PC-9 (cell line): ENCODE data around the gene LTB. TPM values are rescaled to one million over a fixed set of nuclear protein-coding genes. Genes with fewer than 3 reads are reported as not detected.
"Not testable (repeated sequence)": the region's sequence is repeated elsewhere in the genome, so short reads cannot be mapped to it uniquely, and the experiment has no call there.

Experiments used
- BruUV-seq: library from RNA; stranded (reverse); fragments of 400-500 nt; replicated peaks from 2 replicates; lab custom pipeline; 2021; lab: Mats Ljungman, UMichigan
- CTCF ChIA-PET: fragments of 300-600 bp; sonication (Branson Sonifier 250); formaldehyde crosslinking; loops from one replicate; lab custom pipeline; 2022; ENCODE audit warnings: antibody characterized with exemption; lab: Charles Lee
- POLR2A ChIA-PET: fragments of 300-600 bp; sonication (Branson Sonifier 250); formaldehyde crosslinking; loops from one replicate; lab custom pipeline; 2022; ENCODE audit warnings: antibody characterized with exemption; ENCODE audit not compliant: unreplicated experiment; lab: Charles Lee
- DNase-seq, 2 experiments: peaks; one replicate each; pipeline versions ENCODE4 v3.0.0 to v3.0.0-alpha.2; 2015 to 2022; ENCODE audit warnings: mixed read lengths in 1 of 2
- H2AFZ ChIP-seq: fragments of 200-600 bp; sonication (generic); 2 replicates; pipeline ENCODE4 v1.8.1; 2017; ENCODE audit warnings: antibody characterized with exemption
- H3F3A ChIP-seq: fragments of 200-600 bp; sonication (generic); 2 replicates; pipeline ENCODE4 v1.8.1; 2017; ENCODE audit warnings: antibody characterized with exemption, mild to moderate bottlenecking, low read depth; ENCODE audit not compliant: insufficient read depth
- H3K27ac ChIP-seq: fragments of 200-600 bp; sonication (generic); 2 replicates; pipeline ENCODE4 v1.6.1; 2016; ENCODE audit warnings: mixed run types
- H3K27me3 ChIP-seq: fragments of 200-600 bp; sonication (generic); 2 replicates; pipeline ENCODE4 v1.6.1; 2016; ENCODE audit warnings: low read depth, mixed run types; ENCODE audit not compliant: insufficient read depth
- H3K36me3 ChIP-seq: fragments of 200-600 bp; sonication (generic); 2 replicates; pipeline ENCODE4 v1.6.1; 2016; ENCODE audit warnings: low read depth, mixed run types
- H3K4me1 ChIP-seq: fragments of 200-600 bp; sonication (generic); replicated peaks from 2 replicates; pipeline ENCODE4 v1.6.1; 2016; ENCODE audit warnings: mixed run types; ENCODE audit not compliant: insufficient read depth
- H3K4me2 ChIP-seq: fragments of 200-600 bp; sonication (generic); 2 replicates; pipeline ENCODE4 v1.6.1; 2017; ENCODE audit warnings: mixed run types
- H3K4me3 ChIP-seq: fragments of 200-600 bp; sonication (generic); 2 replicates; pipeline ENCODE4 v1.6.1; 2016; ENCODE audit warnings: mixed run types
- H3K79me2 ChIP-seq: fragments of 200-600 bp; sonication (generic); 2 replicates; pipeline ENCODE4 v1.6.1; 2017; ENCODE audit warnings: low read depth, mixed run types
- H3K9me2 ChIP-seq: fragments of 200-600 bp; sonication (generic); 2 replicates; pipeline ENCODE4 v1.8.1; 2017; ENCODE audit warnings: mild to moderate bottlenecking; ENCODE audit not compliant: insufficient read depth
- H3K9me3 ChIP-seq: fragments of 200-600 bp; sonication (generic); 2 replicates; pipeline ENCODE4 v1.8.1; 2016; ENCODE audit warnings: low read depth; ENCODE audit not compliant: insufficient read depth
- H4K20me1 ChIP-seq: fragments of 200-600 bp; sonication (generic); 2 replicates; pipeline ENCODE4 v1.8.1; 2017; ENCODE audit not compliant: insufficient read depth
- EZH2 ChIP-seq: fragments of 200-600 bp; sonication (generic); IDR thresholded peaks from 2 replicates; pipeline ENCODE4 v1.8.0; 2017; ENCODE audit warnings: antibody characterized with exemption, low read depth
- intact Hi-C: fragments of 100-400 bp; cut with micrococcal nuclease; formaldehyde crosslinking; loops from one replicate; pipeline ENCODE4 v1.10.0; 2022; ENCODE audit not compliant: unreplicated experiment
- total RNA-seq: library from RNA; stranded (reverse); gene quantifications from 2 replicates; pipeline ENCODE4 v1.2.3, GENCODE V29; 2021
- TF ChIP-seq, protein P1 (sequence below): fragments of 200-600 bp; sonication (generic); conservative IDR thresholded peaks from 2 replicates; pipeline ENCODE4 v1.6.1; 2017; ENCODE audit warnings: mixed run types, antibody characterized with exemption, mild to moderate bottlenecking, moderate library complexity

The LTB gene
- total RNA-seq, 1 experiment from 2014 or later = not detected

DNA sequence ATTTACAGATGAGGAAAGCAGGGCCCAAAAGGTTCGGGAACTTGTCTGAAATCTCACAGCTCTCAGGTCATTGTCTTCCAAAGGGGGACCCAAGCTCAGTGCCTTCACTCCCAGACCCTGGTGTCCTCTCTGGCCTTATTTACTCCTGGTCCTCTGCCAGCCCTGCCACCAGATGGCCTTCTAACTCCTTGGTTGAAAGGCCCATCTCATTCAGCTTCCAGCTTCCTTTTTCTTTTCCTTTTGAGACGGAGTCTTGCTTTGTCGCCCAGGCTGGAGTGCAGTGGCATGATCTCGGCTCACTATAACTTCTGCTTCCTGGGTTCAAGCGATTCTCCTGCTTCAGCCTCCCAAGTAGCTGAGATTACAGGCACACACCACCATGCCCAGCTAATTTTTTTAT, 30.9 kb downstream of the LTB start:
- Histone ChIP-seq H3F3A (peaks cover 18% of the 10 kb centered on the region; the same call in 1 of the 2 replicates), H3K36me3 (peaks cover 18% of the 10 kb centered on the region; the same call in 1 of the 2 replicates), H3K79me2 (peaks cover 20% of the 10 kb centered on the region)
- H3K4me1 ChIP-seq, H3K27me3 ChIP-seq, H3K4me2 ChIP-seq, H4K20me1 ChIP-seq, H2AFZ ChIP-seq, H3K4me3 ChIP-seq, BruUV-seq, H3K9me2 ChIP-seq, H3K9me3 ChIP-seq, H3K27ac ChIP-seq: not testable (repeated sequence)
- peak in 1 of 2 experiments; percentile 46 for DNase-seq
- TF ChIP-seq, protein P1, sequence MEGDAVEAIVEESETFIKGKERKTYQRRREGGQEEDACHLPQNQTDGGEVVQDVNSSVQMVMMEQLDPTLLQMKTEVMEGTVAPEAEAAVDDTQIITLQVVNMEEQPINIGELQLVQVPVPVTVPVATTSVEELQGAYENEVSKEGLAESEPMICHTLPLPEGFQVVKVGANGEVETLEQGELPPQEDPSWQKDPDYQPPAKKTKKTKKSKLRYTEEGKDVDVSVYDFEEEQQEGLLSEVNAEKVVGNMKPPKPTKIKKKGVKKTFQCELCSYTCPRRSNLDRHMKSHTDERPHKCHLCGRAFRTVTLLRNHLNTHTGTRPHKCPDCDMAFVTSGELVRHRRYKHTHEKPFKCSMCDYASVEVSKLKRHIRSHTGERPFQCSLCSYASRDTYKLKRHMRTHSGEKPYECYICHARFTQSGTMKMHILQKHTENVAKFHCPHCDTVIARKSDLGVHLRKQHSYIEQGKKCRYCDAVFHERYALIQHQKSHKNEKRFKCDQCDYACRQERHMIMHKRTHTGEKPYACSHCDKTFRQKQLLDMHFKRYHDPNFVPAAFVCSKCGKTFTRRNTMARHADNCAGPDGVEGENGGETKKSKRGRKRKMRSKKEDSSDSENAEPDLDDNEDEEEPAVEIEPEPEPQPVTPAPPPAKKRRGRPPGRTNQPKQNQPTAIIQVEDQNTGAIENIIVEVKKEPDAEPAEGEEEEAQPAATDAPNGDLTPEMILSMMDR = peak; percentile 52
- ChIA-PET CTCF (interaction anchor here (1.1 to 2.2 kb wide), 2 partner anchors 43 to 46 kb away, joined by 11 to 30 read pairs; no protein-coding TSS in a partner anchor), POLR2A (interaction anchor here (0.6 to 0.8 kb wide), 2 partner anchors 101 to 150 kb away, joined by 3 to 4 read pairs; no protein-coding TSS in a partner anchor)
- intact Hi-C loops = loop anchor here (1.0 kb wide), 1 partner anchor 47 kb away; no protein-coding TSS in a partner anchor

DNA sequence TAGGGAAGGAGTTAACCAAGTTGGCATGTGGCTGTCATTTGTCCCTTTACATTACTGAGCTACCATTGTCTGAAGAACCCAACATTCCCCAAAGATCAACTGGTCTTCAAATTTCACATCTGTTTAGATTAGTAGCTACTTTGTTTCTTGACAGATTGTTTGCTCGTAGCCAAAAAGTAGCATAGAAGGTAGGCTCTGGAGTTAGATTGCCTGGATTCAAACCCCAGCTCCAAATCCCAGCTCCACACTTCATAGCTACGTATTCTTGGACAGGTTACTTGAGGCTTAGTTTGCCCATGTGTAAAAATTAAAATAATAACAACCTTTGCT, 33.7 kb downstream of the LTB start:
- CTCF ChIA-PET = interaction anchor here (1.4 kb wide), 1 partner anchor 49 kb away, joined by 3 read pairs; no protein-coding TSS in a partner anchor
- TF ChIP-seq EZH2 = no peak
- TF ChIP-seq, protein P1 = no peak
- peaks cover 19% of the 10 kb centered on the region for H3K79me2 ChIP-seq

DNA sequence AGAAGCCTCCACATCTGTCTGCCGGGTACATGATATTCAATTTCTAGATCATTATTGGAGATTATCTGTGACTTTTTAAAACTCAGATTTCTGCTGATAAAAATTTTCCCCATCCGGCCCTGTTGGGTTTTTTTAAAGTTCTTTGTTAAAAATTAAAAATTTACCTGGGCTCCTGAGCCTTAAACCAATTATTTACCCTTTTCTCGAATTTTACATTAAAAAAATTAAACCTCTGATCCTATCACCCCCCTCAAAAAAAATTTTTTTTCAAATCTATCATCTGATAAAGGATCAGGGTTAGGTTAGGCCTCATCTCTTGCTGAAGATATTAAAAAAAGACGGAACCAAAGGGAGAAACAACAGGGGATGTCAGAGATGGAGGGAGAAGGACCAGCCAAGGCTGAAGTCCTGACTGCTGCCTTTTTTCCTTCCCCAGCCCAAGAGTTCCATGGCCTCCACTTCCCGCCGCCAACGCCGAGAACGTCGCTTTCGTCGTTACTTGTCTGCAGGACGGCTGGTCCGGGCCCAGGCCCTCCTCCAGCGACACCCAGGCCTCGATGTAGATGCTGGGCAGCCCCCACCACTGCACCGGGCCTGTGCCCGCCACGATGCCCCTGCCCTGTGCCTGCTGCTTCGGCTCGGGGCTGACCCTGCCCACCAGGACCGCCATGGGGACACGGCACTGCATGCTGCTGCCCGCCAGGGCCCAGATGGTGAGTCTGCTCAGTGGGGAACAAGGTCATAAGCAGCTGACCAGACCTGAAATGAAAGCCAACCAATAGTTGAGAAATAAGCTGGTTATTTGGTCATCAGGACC, 34.3 kb downstream of the LTB start:
- BruUV-seq = TSS peak; percentile 46
- TF ChIP-seq, protein P1 = no peak
- TF ChIP-seq EZH2 = no peak
- peak overlapping the region; percentile 78 for H2AFZ ChIP-seq

More for the DNA sequence above, 33.7 kb downstream of the LTB start:
- intact Hi-C loops = loop anchor here (10.0 kb wide), 3 partner anchors 186 to 646 kb away; partner anchors contain the start of genes CLIC1, GPSM3, HSPA1B and PBX2
- Histone ChIP-seq H3F3A (peaks cover 7% of the 10 kb centered on the region; the same call in 1 of the 2 replicates), H3K4me3 (peak overlapping the region; percentile 78), H3K27ac (no peak overlapping the region), H3K4me2 (peak overlapping the region; percentile 88), H3K36me3 (peaks cover 12% of the 10 kb centered on the region; the same call in 1 of the 2 replicates), H3K9me3 (no peaks in the 10 kb centered on the region), H4K20me1 (no peaks in the 10 kb centered on the region), H3K4me1 (peaks cover 10% of the 10 kb centered on the region), H2AFZ (no peak overlapping the region), H3K9me2 (no peaks in the 10 kb centered on the region), H3K27me3 (no peaks in the 10 kb centered on the region)
- BruUV-seq = no TSS peak
- no peak for DNase-seq
- POLR2A ChIA-PET = interaction anchor here (0.6 kb wide), 1 partner anchor 48 kb away, joined by 6 read pairs; no protein-coding TSS in a partner anchor

More for the DNA sequence above, 34.3 kb downstream of the LTB start:
- Histone ChIP-seq H3K36me3 (peaks cover 12% of the 10 kb centered on the region; the same call in 1 of the 2 replicates), H3F3A (peaks cover 12% of the 10 kb centered on the region; the same call in 1 of the 2 replicates), H3K4me2 (peak overlapping the region; percentile 88), H3K9me3 (no peaks in the 10 kb centered on the region), H3K27ac (peak overlapping the region; percentile 89), H3K9me2 (no peaks in the 10 kb centered on the region), H3K4me1 (peaks cover 16% of the 10 kb centered on the region), H4K20me1 (no peaks in the 10 kb centered on the region), H3K27me3 (no peaks in the 10 kb centered on the region), H3K79me2 (peaks cover 24% of the 10 kb centered on the region), H3K4me3 (peak overlapping the region; percentile 78)
- DNase-seq = no peak
- ChIA-PET CTCF (interaction anchor here (0.6 to 1.4 kb wide), 2 partner anchors 32 to 49 kb away, joined by 3 read pairs; no protein-coding TSS in a partner anchor), POLR2A (interaction anchor here (0.6 kb wide), 1 partner anchor 49 kb away, joined by 6 read pairs; no protein-coding TSS in a partner anchor)
- intact Hi-C loops = loop anchor here (2.0 to 10.0 kb wide), 6 partner anchors 117 to 865 kb away; partner anchors contain the start of genes CLIC1, GPANK1, GPSM3 and HSPA1B
